Cerebellar cortex (tissue), 1 donor: ENCODE data around the gene PMM1.
"Not testable (repeated sequence)": the region's sequence is repeated elsewhere in the genome, so short reads cannot be mapped to it uniquely, and the experiment has no call there.

Source experiments
- DNase-seq: peaks from one replicate; pipeline ENCODE4 v3.0.0-alpha.2; 2015; ENCODE audit warnings: low spot score

PMM1 gene

GRCh38 chr22:41596776-41597634 is 7.4 kb upstream of the PMM1 start:
- DNase-seq = peak; percentile 74

GRCh38 chr22:41595703-41596102 is 6.1 kb upstream of the PMM1 start:
- no peak for DNase-seq

- DNase-seq = not testable (repeated sequence)
Observed at GRCh38 chr22:41593336-41593960, 3.8 kb upstream of the PMM1 start.

GRCh38 chr22:41587347-41587723 is 2.3 kb downstream of the PMM1 start:
- no peak for DNase-seq

- no peak for DNase-seq
Observed at GRCh38 chr22:41585898-41586297, 3.7 kb downstream of the PMM1 start.

- no peak for DNase-seq
Observed at GRCh38 chr22:41584881-41585280, 4.8 kb downstream of the PMM1 start.

GRCh38 chr22:41582694-41583093 is 6.9 kb downstream of the PMM1 start:
- DNase-seq = no peak

- DNase-seq = no peak
Observed at GRCh38 chr22:41579997-41580355, 9.7 kb downstream of the PMM1 start.

GRCh38 chr22:41579297-41579996 is 10.2 kb downstream of the PMM1 start:
- no peak for DNase-seq

- no peak for DNase-seq
Observed at GRCh38 chr22:41578818-41579217, 10.8 kb downstream of the PMM1 start.

GRCh38 chr22:41578114-41578513 is 11.5 kb downstream of the PMM1 start:
- DNase-seq = no peak

GRCh38 chr22:41576877-41577276 is 12.8 kb downstream of the PMM1 start:
- DNase-seq = peak; percentile 84

- no peak for DNase-seq
Observed at GRCh38 chr22:41575533-41575932, 14.1 kb downstream of the PMM1 start.

- DNase-seq = no peak
Observed at GRCh38 chr22:41574847-41575381, 14.7 kb downstream of the PMM1 start.

GRCh38 chr22:41573677-41574076 is 16.0 kb downstream of the PMM1 start:
- no peak for DNase-seq

GRCh38 chr22:41572305-41572704 is 17.3 kb downstream of the PMM1 start:
- DNase-seq = not testable (repeated sequence)

- DNase-seq = no peak
Observed at GRCh38 chr22:41571786-41572185, 17.9 kb downstream of the PMM1 start.

- DNase-seq = no peak
Observed at GRCh38 chr22:41570221-41570620, 19.4 kb downstream of the PMM1 start.

- DNase-seq = no peak
Observed at GRCh38 chr22:41568811-41569210, 20.8 kb downstream of the PMM1 start.

GRCh38 chr22:41567512-41567768 is 22.2 kb downstream of the PMM1 start:
- DNase-seq = no peak

- DNase-seq = peak; percentile 84
Observed at GRCh38 chr22:41565403-41566054, 24.1 kb downstream of the PMM1 start.

- no peak for DNase-seq
Observed at GRCh38 chr22:41564563-41564962, 25.1 kb downstream of the PMM1 start.
